Medulla oblongata (tissue), 1 donor: Measurements from ENCODE around the gene MVD.
"Not testable (repeated sequence)": the region's sequence is repeated elsewhere in the genome, so short reads cannot be mapped to it uniquely, and the experiment has no call there.

Experiments used
- DNase-seq: peaks from one replicate; pipeline ENCODE4 v3.0.0-alpha.2; 2015; ENCODE audit errors: extremely low spot score

MVD gene

GRCh38 chr16:88681709-88682451 lies 19.0 kb upstream of the MVD start:
- DNase-seq: peak; percentile 84

DNA sequence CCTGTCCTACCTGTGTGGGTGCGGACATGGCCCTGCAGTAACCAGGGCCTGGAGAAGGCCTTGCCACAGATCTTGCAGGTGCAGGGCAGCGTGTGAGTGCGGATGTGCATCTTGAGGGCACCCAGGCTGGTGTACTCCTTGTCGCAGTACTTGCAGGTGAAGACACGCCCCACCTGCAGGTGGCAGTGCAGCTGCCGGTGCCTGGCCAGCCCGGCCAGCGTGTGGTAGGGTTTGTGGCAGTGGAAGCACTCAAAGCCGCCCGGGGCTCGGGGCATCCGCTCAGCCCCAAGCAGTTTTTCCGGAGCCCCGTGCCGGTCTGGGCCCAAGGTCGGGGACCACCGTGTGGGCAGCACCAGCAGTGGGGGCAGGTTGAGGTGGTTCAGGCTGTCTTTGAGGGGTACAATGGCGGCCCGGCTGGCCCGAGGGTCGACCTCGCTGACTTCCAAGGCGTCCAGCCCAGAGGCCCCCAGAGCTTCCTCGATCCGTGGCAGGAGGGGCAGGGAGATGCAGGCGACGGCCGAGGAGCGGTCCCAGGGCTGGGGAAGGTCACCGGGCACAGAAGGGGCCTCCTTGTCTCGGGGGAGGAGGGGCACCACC lies 18.3 kb upstream of the MVD start:
- no peak for DNase-seq

DNA sequence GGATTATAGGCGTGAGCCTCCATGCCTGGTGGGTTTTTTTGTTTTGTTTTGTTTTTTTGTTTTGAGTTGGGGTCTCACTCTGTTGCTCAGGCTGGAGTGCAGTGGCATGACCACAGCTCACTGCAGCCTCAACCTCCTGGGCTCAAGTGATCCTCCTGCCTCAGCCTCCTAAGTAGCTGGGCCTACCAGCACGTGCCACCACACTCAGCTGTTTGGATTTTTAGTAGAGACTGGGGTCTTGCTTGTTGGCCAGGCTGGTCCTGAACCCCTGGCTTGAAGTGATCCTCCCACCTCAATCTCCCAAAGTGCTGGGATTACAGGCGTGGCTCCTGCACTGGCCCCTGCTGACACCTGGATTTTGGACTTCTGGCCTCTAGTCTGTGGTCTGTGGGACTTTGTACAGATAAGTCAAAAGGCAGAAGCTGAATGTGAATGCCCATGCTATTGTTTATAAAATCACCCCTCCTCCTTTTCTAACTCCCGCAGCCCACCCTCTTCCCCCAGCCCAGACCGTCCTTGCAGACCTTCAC lies 17.7 kb upstream of the MVD start:
- DNase-seq: no peak

GRCh38 chr16:88678224-88678979 lies 15.5 kb upstream of the MVD start:
- no peak for DNase-seq

DNA sequence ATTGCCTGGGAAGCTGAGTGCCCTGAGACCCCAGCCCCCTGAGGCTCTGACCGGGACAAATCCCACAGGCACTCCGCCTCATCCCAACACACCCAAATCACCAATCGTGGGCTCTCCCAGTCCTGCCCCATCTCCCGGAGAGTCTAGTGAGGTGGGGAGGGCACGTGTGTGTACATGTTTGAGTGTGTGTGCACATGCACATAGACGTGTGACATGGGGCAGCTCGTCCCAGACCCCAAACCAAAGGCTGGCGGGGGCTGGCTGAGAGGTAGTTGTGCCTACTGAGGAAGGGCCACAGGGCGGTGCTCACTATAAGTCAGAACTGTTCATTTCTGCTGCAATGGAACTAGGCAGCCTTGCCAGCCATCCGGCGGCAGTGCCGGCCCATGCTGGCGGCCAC lies 14.8 kb upstream of the MVD start:
- no peak for DNase-seq

GRCh38 chr16:88676502-88677242 lies 13.8 kb upstream of the MVD start:
- no peak for DNase-seq

DNA sequence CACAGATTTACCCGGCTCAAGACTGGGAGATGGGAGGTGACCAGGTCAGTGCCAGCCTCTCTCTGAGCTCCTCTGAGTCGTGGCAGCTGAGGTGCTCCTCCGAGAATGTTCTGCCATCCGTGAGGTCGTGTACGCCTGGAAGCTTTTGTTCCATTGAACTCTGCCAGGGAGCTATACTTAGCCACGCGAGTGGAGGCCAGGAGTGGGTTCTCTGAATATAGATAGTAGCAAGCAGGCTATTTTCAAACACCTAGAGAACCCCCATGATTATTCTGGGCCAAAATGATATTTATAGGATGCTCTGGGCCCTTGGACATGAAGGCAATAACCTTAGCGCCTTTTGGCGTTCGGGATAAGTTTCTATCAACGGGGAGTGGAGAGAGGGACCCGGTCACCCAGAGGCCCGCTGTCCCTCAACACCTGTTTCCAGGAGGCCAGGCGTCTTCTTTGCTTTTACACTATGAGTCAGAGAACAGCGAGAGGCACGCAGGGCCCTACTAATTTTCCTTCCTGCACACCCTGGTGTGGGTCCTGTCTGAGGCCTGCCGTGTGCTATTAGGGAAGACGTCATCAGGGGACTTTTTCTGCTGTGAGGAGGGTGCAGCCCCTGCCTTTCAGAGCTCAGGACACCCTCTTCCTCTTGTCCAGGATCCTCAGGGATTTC lies 11.0 kb upstream of the MVD start:
- no peak for DNase-seq

- no peak for DNase-seq
Measured at GRCh38 chr16:88672776-88673175, 9.9 kb upstream of the MVD start.

DNA sequence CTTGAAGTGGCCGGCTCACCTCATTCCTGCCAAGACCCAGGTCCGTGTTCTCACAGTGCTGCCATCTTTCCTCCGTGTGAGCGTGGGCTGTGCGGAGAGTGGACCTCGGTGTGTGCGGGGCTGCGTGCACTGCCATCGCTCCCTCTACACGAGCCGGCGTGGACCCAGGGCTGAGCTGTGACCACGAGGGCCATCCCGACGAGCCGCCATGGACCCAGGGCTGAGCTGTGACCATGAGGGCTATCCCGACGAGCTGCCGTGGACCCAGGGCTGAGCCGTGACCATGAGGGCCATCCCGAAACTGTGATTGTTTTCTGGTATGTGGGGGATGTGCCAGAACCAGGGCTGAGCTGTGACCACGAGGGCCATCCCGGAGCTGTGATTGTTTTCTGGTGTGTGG lies 8.9 kb upstream of the MVD start:
- no peak for DNase-seq

DNA sequence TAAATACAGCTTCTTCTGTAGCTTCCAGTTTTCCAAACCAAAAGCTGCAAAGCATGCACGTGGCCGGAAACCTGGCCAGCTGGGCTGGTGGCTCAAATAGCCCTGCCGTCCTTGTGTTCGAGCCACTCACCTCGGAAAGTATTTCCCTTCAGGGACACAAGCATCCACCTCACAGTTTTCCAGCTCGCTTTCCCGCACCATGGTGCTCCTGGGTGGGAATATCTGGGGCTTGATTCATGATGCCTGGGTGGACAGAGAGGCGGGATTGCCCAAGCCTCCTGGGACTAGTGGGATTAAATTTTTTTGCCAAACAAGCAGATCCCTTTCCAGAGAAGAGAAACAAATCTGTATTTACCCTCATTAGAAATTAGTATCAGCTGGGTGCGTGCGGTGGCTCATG lies 7.1 kb upstream of the MVD start:
- no peak for DNase-seq

- DNase-seq: not testable (repeated sequence)
Measured at GRCh38 chr16:88669493-88669892, 6.6 kb upstream of the MVD start.

DNA sequence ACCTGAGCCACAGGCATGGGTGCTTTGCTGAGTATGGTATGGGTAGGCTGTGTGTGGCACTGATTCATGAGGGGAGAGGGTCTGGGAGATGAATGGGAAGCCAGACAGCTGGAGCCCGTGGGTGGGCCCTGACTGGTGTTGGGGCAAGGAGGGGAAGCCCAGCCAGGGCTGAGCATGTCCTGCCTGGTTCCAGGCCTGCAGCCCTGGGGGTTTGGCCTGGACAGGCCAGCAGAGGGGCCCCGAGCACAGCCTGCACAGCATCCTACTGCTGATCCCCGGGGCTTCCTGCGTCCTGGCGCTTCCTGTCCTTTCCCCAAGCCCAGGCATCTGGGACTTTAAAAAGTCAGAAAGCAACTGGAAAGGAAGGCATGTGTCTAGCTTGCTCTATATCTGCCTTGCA lies 4.6 kb upstream of the MVD start:
- DNase-seq: no peak

- DNase-seq: no peak
Measured at GRCh38 chr16:88665570-88665969, 2.7 kb upstream of the MVD start.

GRCh38 chr16:88665148-88665547 lies 2.3 kb upstream of the MVD start:
- no peak for DNase-seq

DNA sequence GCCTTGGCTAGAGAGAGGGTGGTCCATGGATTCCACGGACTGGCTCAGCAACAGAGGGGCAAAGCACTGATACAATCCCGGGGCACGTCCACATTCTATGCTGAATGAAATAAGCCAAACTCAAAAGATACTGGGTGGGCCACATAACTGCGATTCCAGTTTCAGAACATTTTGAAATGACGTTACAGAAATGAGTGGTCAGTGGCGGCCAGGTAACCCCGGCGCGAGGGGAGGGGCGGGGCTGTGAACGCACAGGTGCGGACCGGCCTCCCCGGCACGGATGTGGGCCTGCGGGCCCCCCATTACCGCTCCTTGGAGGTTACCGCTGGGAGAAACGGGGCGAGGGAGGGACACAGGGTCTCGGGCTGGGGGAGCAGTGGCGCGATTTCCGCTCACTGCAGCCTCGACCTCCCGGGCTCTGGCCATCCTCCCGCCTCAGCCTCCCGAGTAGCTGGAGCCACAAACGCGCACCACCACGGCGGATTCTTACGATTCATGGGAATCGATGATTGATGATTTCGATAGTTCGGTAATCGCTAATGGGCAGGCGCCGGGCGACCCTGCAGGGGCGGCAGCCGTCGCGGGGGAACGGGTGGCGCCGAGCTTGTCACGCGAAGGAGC lies 559 bp downstream of the MVD start:
- no peak for DNase-seq

- DNase-seq: no peak
Measured at GRCh38 chr16:88661468-88661867, 1.4 kb downstream of the MVD start.

- no peak for DNase-seq
Measured at GRCh38 chr16:88659160-88659559, 3.7 kb downstream of the MVD start.

- no peak for DNase-seq
Measured at GRCh38 chr16:88658714-88659113, 4.2 kb downstream of the MVD start.

DNA sequence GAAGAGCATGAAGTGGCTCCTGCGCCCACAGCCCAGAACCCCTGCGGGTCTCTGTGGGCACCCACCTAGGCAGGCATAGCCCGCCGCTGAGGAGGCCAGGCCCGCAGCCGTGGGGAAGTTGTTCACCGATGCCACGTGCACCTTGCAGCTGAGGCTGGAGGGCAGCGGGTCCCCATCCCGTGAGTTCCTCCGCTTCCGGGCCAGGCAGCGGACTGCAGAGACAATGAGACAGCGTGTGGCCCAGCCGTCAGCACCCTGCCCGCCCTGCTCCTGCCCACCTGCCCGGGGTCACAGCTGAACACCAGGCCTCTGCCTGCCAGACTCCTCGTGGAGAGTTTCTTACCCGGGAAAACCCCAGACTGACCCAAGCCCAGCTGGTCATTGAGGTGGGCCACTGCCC lies 5.5 kb downstream of the MVD start:
- DNase-seq: no peak

DNA sequence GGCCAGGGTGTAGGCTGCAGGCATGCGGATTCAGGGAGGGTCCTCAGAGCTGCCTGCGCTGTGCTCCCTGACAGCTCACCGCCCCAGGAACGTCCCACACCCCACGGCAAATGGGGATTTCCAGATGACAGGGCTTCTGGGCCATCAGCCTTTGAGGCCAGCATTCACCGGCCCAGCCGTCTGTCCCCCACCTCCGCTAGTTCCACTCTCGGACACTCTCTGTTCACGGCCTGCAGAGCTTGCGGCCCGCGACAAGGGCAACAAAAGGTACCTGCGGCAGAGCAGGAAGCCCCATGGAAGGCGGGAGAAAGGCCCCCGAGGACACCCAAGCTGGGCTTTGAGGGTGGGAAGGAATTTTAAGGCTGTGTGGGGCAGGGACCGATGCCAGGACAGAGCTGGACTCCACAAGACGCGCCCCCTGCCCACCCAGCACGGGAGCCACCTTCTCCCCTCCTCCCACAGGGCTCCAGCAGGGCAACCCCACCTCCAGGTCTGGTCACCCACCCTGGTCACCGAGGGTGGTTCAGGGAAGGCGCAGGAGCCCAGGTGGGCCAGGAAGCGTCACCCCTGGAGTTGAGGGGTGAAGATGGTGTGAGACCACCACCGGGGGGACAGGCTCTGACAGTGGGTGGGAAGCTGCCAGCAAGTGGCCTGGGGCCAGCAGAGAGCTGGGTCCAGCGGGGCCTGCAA lies 6.5 kb downstream of the MVD start:
- DNase-seq: no peak
